ENCODE results near the gene ADAMTS15.

The ADAMTS15 gene

GRCh38 chr11:130416906-130417305 lies 31.5 kb upstream of the ADAMTS15 start:
- no peak for DNase-seq (ENCODE audit: low spot score)

- no peak for DNase-seq (ENCODE audit: low spot score)
These were observed 30.2 kb upstream of the ADAMTS15 start for GRCh38 chr11:130418210-130418609.

GRCh38 chr11:130418756-130419155 lies 29.7 kb upstream of the ADAMTS15 start:
- no peak for DNase-seq (ENCODE audit: low spot score)

DNA sequence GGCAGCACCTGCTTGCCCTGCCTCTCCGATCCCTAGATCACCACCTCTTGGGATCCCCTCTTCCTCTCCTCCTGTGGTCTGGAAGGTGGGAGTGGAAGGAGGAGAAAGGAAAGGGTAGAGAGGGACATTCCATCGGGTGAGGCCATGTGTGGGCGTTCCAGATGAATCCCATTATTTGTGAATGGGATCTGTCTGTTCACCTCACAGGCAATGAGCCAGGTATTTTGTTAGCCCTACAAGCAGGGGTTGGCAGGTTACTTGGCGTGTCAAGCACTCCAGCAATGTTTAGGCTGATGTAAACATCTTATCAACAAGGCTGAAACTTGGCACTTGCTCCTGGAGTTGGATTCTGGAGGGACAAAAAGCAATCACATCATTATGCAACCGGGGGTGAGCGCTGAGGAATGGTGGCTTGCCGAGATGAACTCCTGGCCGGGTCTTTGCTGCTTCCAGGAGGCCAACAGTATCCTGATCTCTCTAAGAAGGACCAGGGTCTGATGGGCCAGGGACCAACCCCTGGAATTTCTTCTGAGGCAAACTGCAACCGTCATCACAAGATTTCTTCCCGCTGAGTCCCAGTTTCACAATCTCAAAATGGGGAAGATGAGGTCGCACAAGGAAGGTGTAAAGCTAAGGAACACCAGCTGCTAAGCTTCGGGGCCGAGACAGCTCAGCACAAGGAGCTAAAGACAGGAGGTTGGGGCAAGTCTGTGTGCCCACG lies 27.8 kb upstream of the ADAMTS15 start:
- DNase-seq (ENCODE audit: low spot score): no peak

DNA sequence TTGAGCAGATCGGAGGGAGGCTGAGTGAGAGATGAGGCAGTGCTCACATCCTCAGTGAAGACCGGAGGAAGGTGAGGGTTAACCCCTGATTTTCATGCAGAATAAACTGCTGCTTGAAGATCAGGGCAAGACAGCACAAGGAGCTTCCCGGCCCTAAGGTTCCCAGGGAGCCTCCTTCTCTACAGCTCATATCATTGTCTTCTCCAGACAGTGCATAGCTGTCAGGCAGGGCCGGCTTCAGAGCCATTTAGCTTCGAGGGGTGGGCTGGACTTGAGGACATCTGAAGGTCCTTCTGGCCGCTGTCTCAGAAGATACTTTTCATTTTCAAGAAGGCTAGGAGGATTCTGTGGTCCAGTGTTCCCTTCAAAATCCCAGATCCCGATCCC lies 27.3 kb upstream of the ADAMTS15 start:
- no peak for DNase-seq (ENCODE audit: low spot score)

GRCh38 chr11:130421697-130422096 lies 26.7 kb upstream of the ADAMTS15 start:
- no peak for DNase-seq (ENCODE audit: low spot score)

GRCh38 chr11:130422251-130422995 lies 26.0 kb upstream of the ADAMTS15 start:
- DNase-seq (ENCODE audit: low spot score): no peak

- DNase-seq (ENCODE audit: low spot score): no peak
These were observed 24.8 kb upstream of the ADAMTS15 start for GRCh38 chr11:130423541-130424142.

DNA sequence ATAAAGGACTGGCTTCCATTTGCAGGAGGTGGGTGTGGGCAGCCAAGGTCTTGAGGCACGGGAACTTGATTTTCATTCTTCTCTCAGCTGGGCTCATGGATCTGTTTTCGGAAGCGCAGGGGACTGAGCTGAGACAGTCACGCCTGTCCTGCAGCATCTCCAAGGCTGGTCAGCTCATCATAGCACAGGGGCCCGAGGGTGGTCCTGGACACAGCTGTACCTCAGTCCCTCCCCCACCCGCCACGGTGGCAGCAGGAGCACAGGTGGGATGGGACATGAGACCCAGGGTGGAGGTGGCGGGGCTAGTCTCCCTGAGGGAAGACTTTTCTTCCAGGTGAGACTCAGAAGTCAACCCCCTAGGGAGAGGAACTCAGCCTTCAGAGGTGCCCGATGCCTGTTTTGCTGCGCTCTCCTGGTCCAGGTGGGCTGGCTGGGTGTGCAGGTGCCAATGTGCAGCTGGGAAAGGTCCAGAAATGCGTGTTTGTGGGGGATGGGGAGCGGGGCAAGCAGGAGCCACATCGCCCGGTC lies 23.8 kb upstream of the ADAMTS15 start:
- DNase-seq (ENCODE audit: low spot score): no peak

- DNase-seq (ENCODE audit: low spot score): no peak
These were observed 23.3 kb upstream of the ADAMTS15 start for GRCh38 chr11:130425156-130425555.

DNA sequence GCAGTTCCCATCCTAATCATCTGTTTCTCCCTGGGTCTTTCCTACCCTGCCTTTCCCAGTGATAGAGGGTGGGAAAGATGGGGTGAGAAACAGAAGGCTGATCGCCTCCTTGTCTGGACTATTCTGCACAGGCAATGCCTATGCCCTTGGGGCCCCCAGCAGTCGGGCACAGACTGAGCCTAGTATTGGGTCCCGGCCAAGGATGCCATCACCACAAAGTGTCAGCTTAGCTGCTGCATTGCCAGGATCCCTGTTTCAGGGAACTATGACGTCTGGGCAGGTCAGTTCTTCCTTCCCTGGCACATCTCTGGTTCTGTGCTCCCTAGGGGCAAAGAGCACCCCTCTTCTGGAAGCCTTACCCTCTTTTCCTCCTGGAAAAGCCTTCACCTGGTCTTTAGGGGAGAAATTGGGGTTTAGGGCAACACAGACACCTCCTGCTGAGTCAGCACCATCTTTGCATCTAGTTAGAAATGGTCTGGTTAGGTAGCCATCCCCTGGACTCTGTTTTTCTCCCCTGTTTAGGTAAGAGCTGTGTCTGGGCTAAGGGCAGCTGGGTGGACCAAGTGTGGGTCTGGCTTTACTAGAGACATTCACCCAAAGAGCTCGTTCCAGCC lies 22.1 kb upstream of the ADAMTS15 start:
- no peak for DNase-seq (ENCODE audit: low spot score)

DNA sequence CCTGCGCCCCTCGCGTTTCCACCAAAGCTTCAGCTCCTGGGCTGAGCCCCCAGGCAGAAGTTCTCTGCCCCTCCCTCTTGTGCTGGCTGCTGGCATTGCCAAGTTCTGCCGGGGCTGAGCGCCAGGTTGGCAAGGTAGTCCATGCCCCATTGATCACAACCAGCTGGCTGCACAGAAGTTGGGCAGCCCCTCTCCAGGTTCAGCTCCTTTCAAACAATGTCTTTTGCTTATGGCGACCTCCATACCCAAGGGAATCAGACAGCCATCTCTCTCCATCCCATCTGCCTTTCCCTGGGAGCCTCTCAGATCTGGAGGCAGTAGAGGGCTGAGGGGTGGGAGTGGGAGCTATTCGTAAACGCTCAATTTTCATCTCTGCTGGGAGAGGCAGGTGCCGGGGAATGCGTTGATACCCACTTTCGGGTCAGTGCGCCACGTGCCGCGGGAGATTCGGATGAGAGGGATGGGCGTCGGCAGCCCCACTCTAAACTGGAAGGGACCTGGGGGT lies 21.6 kb upstream of the ADAMTS15 start:
- no peak for DNase-seq (ENCODE audit: low spot score)

- DNase-seq (ENCODE audit: low spot score): no peak
These were observed 20.7 kb upstream of the ADAMTS15 start for GRCh38 chr11:130427581-130428315.

- DNase-seq (ENCODE audit: low spot score): no peak
These were observed 19.9 kb upstream of the ADAMTS15 start, which contains the start of gene ADAMTS8 for GRCh38 chr11:130428316-130429119. ADAMTS8 (minus strand) TSS chr11:130428609; CDS start chr11:130428286, 323 bp downstream.

DNA sequence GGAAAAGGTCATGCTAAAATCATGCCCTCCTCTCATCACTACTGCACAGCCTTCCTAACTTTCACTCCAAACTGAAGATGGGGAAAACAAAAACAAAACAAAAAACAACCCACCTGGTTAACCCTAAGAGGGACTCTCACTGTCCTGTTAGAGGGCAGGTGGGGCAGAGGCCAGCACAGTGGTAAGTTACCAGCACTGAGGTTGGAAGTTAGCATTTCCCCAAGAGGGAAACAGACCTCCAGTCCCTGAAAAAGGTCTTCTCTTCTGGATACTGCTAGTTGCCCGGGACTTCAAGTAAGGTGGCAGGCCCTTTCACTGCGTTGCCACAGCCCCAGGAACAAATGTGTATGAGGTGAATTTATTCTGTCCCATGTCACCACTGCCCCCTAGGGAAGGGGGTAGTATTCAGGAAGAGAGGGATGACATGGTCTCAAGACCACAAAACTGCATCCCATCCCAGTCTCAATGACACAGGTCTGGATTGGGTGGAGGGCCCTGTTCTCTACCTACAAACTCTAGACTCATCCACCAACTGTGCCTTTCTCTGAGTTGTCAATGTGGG lies 19.2 kb upstream of the ADAMTS15 start:
- no peak for DNase-seq (ENCODE audit: low spot score)

DNA sequence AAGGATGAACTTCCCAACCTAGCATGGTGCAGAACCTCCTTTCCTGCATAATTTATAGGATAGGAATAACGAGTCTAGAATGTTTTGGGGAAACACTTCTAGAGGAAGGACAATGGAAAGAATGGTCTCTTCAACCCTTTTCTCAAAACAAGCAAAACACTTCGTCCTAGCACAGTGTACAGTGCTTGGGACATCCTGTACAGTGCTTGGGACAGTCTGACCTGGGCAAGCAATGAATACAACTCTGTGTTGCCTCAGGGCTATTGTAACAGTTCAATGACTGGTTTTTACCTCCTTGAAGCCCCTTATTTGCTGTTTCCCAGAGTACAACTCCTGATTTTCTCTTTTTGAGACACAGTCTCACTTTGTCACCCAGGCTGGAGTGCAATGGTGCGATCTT lies 18.5 kb upstream of the ADAMTS15 start:
- no peak for DNase-seq (ENCODE audit: low spot score)

GRCh38 chr11:130431331-130431773 lies 17.1 kb upstream of the ADAMTS15 start:
- peak; percentile 64 for DNase-seq (ENCODE audit: low spot score)

- DNase-seq (ENCODE audit: low spot score): no peak
These were observed 16.6 kb upstream of the ADAMTS15 start for GRCh38 chr11:130431801-130432200.

DNA sequence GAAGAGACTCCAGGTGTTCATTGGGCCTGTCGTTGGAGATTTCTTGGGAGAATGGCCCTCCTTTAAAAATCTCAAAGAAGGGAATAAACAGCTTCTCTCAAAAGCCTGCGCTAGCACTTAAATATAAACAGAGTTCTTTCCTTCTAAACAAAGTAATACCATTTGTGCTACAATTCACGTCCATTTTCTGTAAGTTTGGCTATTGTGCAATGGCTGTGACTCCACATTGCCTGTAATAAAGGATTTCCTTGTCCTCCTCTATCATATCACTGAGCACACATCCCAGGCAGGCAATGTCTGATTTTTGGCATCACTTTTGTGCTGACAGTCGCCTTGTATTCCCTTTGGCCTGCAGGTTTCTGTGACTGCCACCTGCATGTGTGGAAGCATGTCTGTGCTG lies 15.1 kb upstream of the ADAMTS15 start:
- DNase-seq (ENCODE audit: low spot score): no peak

GRCh38 chr11:130434521-130435223 lies 13.8 kb upstream of the ADAMTS15 start:
- DNase-seq (ENCODE audit: low spot score): peak; percentile 73

All from germinal center (tissue), 1 donor.